HG03139 (cell line): ENCODE results near the gene TRAF1.

Experiments used
- ATAC-seq: cut with Tn5 transposase; IDR thresholded peaks from one replicate; pipeline ENCODE4 v1.9.1; 2021; ENCODE audit not compliant: unreplicated experiment

The TRAF1 gene

DNA sequence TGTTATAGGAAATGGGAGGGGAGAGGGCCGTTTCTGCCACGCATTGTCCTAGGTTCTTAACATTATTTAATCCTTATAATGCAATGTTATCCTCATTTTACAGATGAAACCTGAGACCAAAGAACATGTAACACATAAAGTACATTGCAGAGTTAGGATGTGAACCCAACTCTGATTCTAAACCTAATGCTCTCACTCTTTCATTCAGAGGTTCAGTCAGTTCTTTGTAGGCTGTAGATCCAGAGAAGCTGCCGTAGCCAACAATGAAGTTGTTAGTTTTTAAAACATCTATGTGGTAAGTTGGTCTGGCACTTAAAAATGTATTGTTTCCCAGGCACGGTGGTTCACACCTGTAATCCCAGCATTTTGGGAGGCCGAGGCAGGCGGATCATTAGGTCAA lies 73.4 kb downstream of the TRAF1 start:
- no peak for ATAC-seq
